Sigmoid colon (tissue), 7 donors: ENCODE results near the gene IGSF21. TPM values are rescaled to one million over a fixed set of nuclear protein-coding genes. Genes with fewer than 3 reads are reported as not detected.

Experiments used
- DNase-seq: peaks from one replicate; pipeline ENCODE4 v3.0.0-alpha.2; 2019
- H3K27ac ChIP-seq, 4 donors: fragments of 200-600 bp; sonication (generic); one replicate each; pipeline ENCODE4 v1.5.1; 2016 to 2019; ENCODE audit warnings: mild to moderate bottlenecking in 1 of 4
- H3K27me3 ChIP-seq, 3 donors: fragments of 200-600 bp; sonication (generic); one replicate each; pipeline ENCODE4 v1.5.1; 2019; ENCODE audit warnings: mild to moderate bottlenecking in 1 of 3
- H3K36me3 ChIP-seq, 4 donors: fragments of 200-600 bp; sonication (generic); one replicate each; pipeline ENCODE4 v1.5.1; 2016 to 2019
- H3K4me1 ChIP-seq, 4 donors: fragments of 200-600 bp; sonication (generic); one replicate each; pipeline ENCODE4 v1.5.1; 2017 to 2019
- H3K4me3 ChIP-seq, 4 donors: fragments of 200-600 bp; sonication (generic); one replicate each; pipeline ENCODE4 v1.5.1; 2017 to 2019; ENCODE audit warnings: mild to moderate bottlenecking in 2 of 4, moderate library complexity in 1 of 4
- H3K9me3 ChIP-seq, 4 donors: fragments of 200-600 bp in 3 of 4; sonication (generic) in 3 of 4; one replicate each; pipeline versions ENCODE4 v1.5.1 to v1.6.1; 2013 to 2019
- EP300 ChIP-seq, 4 donors: sonication (generic); formaldehyde crosslinking; IDR thresholded peaks; one replicate each; pipeline ENCODE4 v1.6.1; 2017; ENCODE audit warnings: antibody characterized with exemption in 4 of 4
- POLR2A ChIP-seq, 2 donors: fragments of 450-650 bp; IDR thresholded peaks; one replicate each; pipeline ENCODE4 v1.6.1; 2016; ENCODE audit warnings: antibody characterized with exemption in 2 of 2, mild to moderate bottlenecking in 2 of 2, moderate library complexity in 2 of 2
- POLR2AphosphoS5 ChIP-seq, 4 donors: sonication (generic); formaldehyde crosslinking; IDR thresholded peaks; one replicate each; pipeline ENCODE4 v1.6.1; 2017; ENCODE audit warnings: antibody characterized with exemption in 4 of 4
- WGBS, 2 donors: extraction: QIAGEN DNeasy Blood & Tissue Kit; methylation state at CpG; one replicate each; pipeline ENCODE4 v1.1.7; 2013; 5-methylcytosine and 5-hydroxymethylcytosine counted together
- intact Hi-C: fragments of 100-400 bp; cut with DNase I; formaldehyde crosslinking; loops from one replicate; pipeline ENCODE4 v1.15.1; 2023
- polyA plus RNA-seq, 3 donors: library from polyadenylated mRNA; stranded (reverse); fragments of 200-250 nt; gene quantifications; one replicate each; pipeline ENCODE4 v1.2.3, GENCODE V29; 2013
- total RNA-seq, 4 donors: library from RNA; depleted of rRNA; stranded (reverse); fragments of >200 nt; gene quantifications; one replicate each; pipeline ENCODE4 v1.1.0, GENCODE V29; 2016
- TF ChIP-seq, protein P1 (sequence below), 4 experiments: fragments of 450-650 bp in 3 of 4; fragments of 200-600 bp in 1 of 4; IDR thresholded peaks; one replicate each; pipeline ENCODE4 v1.5.1; 2016 to 2019; ENCODE audit warnings: antibody characterized with exemption in 4 of 4, mild to moderate bottlenecking in 3 of 4, moderate library complexity in 2 of 4
- donor health status: healthy with polysubstance abuse.
- donor health status: Bipolar disorder and iron deficiency.
- donor health status: healthy.

Gene IGSF21
- total RNA-seq: 1 to 10 TPM in 3 of 4 donors, under 1 TPM in 1; 0.83 to 2.6 (median 1.6) TPM
- polyA plus RNA-seq: under 1 TPM in 1 of 3 donors, not detected in 2; 0.55 TPM

- no peak for DNase-seq
- Histone ChIP-seq H3K9me3 (no peaks in the 10 kb centered on the region), H3K27ac (no peak within 1 kb of the TSS), H3K4me3 (peak within 1 kb of the TSS in 3 of 4 donors; percentile 21 to 35 (median 35)), H3K36me3 (no peaks in the 10 kb centered on the region), H3K27me3 (peaks cover 32 to 76% (median 49%) of the 10 kb centered on the region in 3 donors), H3K4me1 (peaks cover 0 to 40% (median 37%) of the 10 kb centered on the region in 4 donors)
- intact Hi-C loops: loop anchor here (10.0 kb wide), 1 partner anchor 613 kb away; no protein-coding TSS in a partner anchor
- 3 to 4% methylated on average over 107 to 108 of the region's 108 CpGs for WGBS, 2 donors
- TF ChIP-seq POLR2AphosphoS5 (IDR thresholded peaks at IDR 0.05) (no peak), EP300 (IDR thresholded peaks at IDR 0.05) (no peak), POLR2A (IDR thresholded peaks at IDR 0.05) (no peak)
- TF ChIP-seq, protein P1, sequence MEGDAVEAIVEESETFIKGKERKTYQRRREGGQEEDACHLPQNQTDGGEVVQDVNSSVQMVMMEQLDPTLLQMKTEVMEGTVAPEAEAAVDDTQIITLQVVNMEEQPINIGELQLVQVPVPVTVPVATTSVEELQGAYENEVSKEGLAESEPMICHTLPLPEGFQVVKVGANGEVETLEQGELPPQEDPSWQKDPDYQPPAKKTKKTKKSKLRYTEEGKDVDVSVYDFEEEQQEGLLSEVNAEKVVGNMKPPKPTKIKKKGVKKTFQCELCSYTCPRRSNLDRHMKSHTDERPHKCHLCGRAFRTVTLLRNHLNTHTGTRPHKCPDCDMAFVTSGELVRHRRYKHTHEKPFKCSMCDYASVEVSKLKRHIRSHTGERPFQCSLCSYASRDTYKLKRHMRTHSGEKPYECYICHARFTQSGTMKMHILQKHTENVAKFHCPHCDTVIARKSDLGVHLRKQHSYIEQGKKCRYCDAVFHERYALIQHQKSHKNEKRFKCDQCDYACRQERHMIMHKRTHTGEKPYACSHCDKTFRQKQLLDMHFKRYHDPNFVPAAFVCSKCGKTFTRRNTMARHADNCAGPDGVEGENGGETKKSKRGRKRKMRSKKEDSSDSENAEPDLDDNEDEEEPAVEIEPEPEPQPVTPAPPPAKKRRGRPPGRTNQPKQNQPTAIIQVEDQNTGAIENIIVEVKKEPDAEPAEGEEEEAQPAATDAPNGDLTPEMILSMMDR (IDR thresholded peaks at IDR 0.05): no peak
These were observed at the start of gene IGSF21 for GRCh38 chr1:18107369-18108298. IGSF21 (plus strand) TSS chr1:18107798; CDS start chr1:18108129, 331 bp downstream.

DNA sequence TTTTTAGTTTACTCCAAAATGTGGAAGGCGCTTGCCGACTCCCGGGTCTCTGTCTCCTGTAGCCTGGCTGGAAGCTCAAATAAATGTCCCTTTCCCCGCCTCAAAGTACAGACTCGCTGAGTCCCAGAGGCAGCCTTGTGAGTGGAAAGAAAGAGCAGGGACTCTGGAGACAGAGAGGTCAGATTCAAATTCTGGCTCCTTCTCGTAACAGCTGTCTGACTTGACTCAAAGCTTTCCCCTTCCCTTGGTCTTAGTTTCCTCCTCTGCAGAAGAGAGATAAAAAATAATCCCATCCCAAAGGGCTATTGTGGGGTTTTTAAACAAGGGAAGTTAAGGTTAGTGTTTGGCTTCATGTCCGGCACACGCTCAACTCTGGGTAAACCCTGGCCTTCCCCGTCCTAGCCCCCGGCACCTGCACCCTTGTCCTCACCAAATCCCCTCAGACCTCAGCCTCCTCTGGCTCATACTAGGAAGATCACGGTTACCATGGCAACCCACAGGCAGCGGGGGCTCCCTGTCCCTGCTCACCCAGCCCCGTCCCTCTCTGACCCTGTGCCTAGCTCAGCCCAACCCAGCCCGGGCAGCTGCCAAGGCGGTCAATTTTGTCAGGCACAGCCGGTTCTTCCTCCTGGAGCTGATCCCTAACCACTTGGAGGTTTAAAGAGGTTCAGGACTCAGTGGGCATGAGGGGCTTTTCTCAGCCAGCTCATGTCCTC lies 49.2 kb upstream of the IGSF21 start:
- TF ChIP-seq EP300 (IDR thresholded peaks at IDR 0.05) (no peak), POLR2AphosphoS5 (IDR thresholded peaks at IDR 0.05) (no peak), POLR2A (IDR thresholded peaks at IDR 0.05) (no peak)
- TF ChIP-seq, protein P1 (IDR thresholded peaks at IDR 0.05): no peak
- DNase-seq: no peak
- H3K9me3 ChIP-seq: peaks cover 0 to 3% (median 0%) of the 10 kb centered on the region in 4 donors
- whole genome bisulfite sequencing, 2 donors: 63 to 68% methylated on average over 16 of the region's 16 CpGs
- no peaks in the 10 kb centered on the region for H3K4me1 ChIP-seq
- H3K36me3 ChIP-seq: no peaks in the 10 kb centered on the region
- intact Hi-C loops: no loop called here
- H3K27me3 ChIP-seq: peaks cover 0 to 42% (median 0%) of the 10 kb centered on the region in 3 donors
- H3K27ac ChIP-seq: no peak overlapping the region
- no peak overlapping the region for H3K4me3 ChIP-seq

DNA sequence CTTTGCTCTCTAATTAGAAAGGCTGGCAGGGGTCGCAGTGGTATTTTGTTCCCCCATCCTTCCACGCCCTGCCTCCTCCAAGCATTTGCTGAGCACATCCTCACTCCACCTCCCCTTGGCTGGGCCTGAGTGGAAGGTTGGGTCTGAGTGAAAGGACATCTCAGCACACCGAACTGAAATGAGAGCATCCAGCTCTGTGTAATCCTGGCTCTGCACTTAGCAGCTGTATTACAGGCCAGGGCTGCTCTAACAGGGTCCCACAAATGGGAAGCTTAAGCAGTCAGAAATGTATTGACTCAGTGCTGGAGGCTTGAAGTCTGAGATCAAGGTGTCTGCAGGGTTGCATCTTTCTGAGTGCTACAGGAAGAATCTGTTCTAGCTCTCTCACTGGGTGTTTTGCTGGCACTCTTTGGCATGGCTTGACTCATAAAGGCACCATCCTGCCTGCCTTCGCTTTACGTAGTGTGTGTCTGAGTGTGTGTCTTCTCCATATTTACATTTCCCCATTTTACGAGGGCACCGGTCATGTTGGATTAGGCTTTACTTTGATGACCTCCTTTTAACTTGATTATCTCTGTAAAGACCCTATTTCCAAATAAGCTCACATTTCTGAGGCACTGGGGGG lies 48.5 kb upstream of the IGSF21 start:
- H3K27me3 ChIP-seq: peaks cover 0 to 42% (median 0%) of the 10 kb centered on the region in 3 donors
- DNase-seq: no peak
- 24 to 61% methylated on average over 7 of the region's 7 CpGs for WGBS, 2 donors
- no peak overlapping the region for H3K4me3 ChIP-seq
- H3K27ac ChIP-seq: no peak overlapping the region
- H3K36me3 ChIP-seq: no peaks in the 10 kb centered on the region
- H3K4me1 ChIP-seq: no peaks in the 10 kb centered on the region
- TF ChIP-seq POLR2AphosphoS5 (IDR thresholded peaks at IDR 0.05) (no peak), POLR2A (IDR thresholded peaks at IDR 0.05) (no peak), EP300 (IDR thresholded peaks at IDR 0.05) (no peak)
- TF ChIP-seq, protein P1 (IDR thresholded peaks at IDR 0.05): no peak
- H3K9me3 ChIP-seq: peaks cover 0 to 3% (median 0%) of the 10 kb centered on the region in 4 donors
- intact Hi-C loops: no loop called here

- H3K36me3 ChIP-seq: no peaks in the 10 kb centered on the region
- no peak overlapping the region for H3K4me3 ChIP-seq
- no peak overlapping the region for H3K27ac ChIP-seq
- no peak for TF ChIP-seq EP300 (IDR thresholded peaks at IDR 0.05)
- no peak for TF ChIP-seq POLR2AphosphoS5 (IDR thresholded peaks at IDR 0.05)
- no peak for TF ChIP-seq POLR2A (IDR thresholded peaks at IDR 0.05)
- TF ChIP-seq, protein P1 (IDR thresholded peaks at IDR 0.05): no peak
- H3K9me3 ChIP-seq: peaks cover 0 to 3% (median 0%) of the 10 kb centered on the region in 4 donors
- H3K4me1 ChIP-seq: no peaks in the 10 kb centered on the region
- DNase-seq: no peak
- WGBS, 2 donors: 92 to 94% methylated on average over 14 of the region's 14 CpGs
- intact Hi-C loops: no loop called here
- peaks cover 0 to 35% (median 0%) of the 10 kb centered on the region in 3 donors for H3K27me3 ChIP-seq
These were observed 47.2 kb upstream of the IGSF21 start for GRCh38 chr1:18060366-18060765.
